ENCODE data around the gene FEM1C. TPM values are rescaled to one million over a fixed set of nuclear protein-coding genes. Genes with fewer than 3 reads are reported as not detected.
A peak's percentile ranks its signal among the peaks of the same experiment; 100 is the strongest.

FEM1C gene
- total RNA-seq, 4 donors from 2014 or later, result 5.8 to 46.0 (median 40.0) TPM

GRCh38 chr5:115553082-115553481 is 8.5 kb upstream of the FEM1C start:
- Histone ChIP-seq H3K4me3 (no peak overlapping the region), H3K9me3 (no peaks in the 10 kb centered on the region), H3K27ac (no peak overlapping the region), H3K4me1 (peaks cover 0 to 9% (median 1%) of the 10 kb centered on the region in 4 donors), H3K27me3 (no peaks in the 10 kb centered on the region), H3K36me3 (no peaks in the 10 kb centered on the region)
- intact Hi-C loops (cut with DNase I; ENCODE audit: low total_unique reads), result no loop called here
- TF ChIP-seq POLR2A (IDR thresholded peaks at IDR 0.05) (no peak), POLR2AphosphoS5 (IDR thresholded peaks at IDR 0.05) (no peak), EP300 (IDR thresholded peaks at IDR 0.05; ENCODE audit: low read depth) (no peak)
- TF ChIP-seq, protein P1, sequence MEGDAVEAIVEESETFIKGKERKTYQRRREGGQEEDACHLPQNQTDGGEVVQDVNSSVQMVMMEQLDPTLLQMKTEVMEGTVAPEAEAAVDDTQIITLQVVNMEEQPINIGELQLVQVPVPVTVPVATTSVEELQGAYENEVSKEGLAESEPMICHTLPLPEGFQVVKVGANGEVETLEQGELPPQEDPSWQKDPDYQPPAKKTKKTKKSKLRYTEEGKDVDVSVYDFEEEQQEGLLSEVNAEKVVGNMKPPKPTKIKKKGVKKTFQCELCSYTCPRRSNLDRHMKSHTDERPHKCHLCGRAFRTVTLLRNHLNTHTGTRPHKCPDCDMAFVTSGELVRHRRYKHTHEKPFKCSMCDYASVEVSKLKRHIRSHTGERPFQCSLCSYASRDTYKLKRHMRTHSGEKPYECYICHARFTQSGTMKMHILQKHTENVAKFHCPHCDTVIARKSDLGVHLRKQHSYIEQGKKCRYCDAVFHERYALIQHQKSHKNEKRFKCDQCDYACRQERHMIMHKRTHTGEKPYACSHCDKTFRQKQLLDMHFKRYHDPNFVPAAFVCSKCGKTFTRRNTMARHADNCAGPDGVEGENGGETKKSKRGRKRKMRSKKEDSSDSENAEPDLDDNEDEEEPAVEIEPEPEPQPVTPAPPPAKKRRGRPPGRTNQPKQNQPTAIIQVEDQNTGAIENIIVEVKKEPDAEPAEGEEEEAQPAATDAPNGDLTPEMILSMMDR (IDR thresholded peaks at IDR 0.05), result no peak
- DNase-seq, result no peak
- WGBS, 2 donors (ENCODE audit: low coverage in 1 of 2), result 94 to 100% methylated on average over 1 to 4 of the region's 4 CpGs
- in situ Hi-C loops (cut with MboI; ENCODE audit: low pct_ligation_motif_present in 1 of 4, low pct_unique_long_range_greater_than_20kb in 1 of 4, low sequenced_read_pairs in 3 of 4), result no loop called here

- Histone ChIP-seq H3K27me3 (no peaks in the 10 kb centered on the region), H3K9me3 (no peaks in the 10 kb centered on the region), H3K27ac (no peak overlapping the region), H3K4me1 (peaks cover 0 to 4% (median 0%) of the 10 kb centered on the region in 4 donors), H3K36me3 (no peaks in the 10 kb centered on the region), H3K4me3 (no peak overlapping the region)
- peak; percentile 57 for DNase-seq
- TF ChIP-seq EP300 (IDR thresholded peaks at IDR 0.05; ENCODE audit: low read depth) (no peak), POLR2AphosphoS5 (IDR thresholded peaks at IDR 0.05) (peak in 1 of 3 donors; percentile 25)
- in situ Hi-C loops (cut with MboI; ENCODE audit: low pct_ligation_motif_present in 1 of 4, low pct_unique_long_range_greater_than_20kb in 1 of 4, low sequenced_read_pairs in 3 of 4) (no loop called here), intact Hi-C loops (cut with DNase I; ENCODE audit: low total_unique reads) (no loop called here)
- 61% methylated on average over 4 of the region's 4 CpGs; no CpG with 5 or more reads in 1 of the 2 donors for WGBS, 2 donors (ENCODE audit: low coverage in 1 of 2)
Measured at GRCh38 chr5:115551415-115551814, 6.8 kb upstream of the FEM1C start.

GRCh38 chr5:115549154-115549553 is 4.6 kb upstream of the FEM1C start:
- 64% methylated on average over 3 of the region's 3 CpGs; no CpG with 5 or more reads in 1 of the 2 donors for WGBS, 2 donors (ENCODE audit: low coverage in 1 of 2)
- Histone ChIP-seq H3K27me3 (no peaks in the 10 kb centered on the region), H3K4me1 (peaks cover 0 to 9% (median 0%) of the 10 kb centered on the region in 4 donors), H3K4me3 (no peak overlapping the region), H3K9me3 (peaks cover 7 to 12% of the 10 kb centered on the region in 2 donors), H3K27ac (no peak overlapping the region), H3K36me3 (no peaks in the 10 kb centered on the region)
- no peak for TF ChIP-seq POLR2A (IDR thresholded peaks at IDR 0.05)
- TF ChIP-seq EP300 (IDR thresholded peaks at IDR 0.05; ENCODE audit: low read depth), result no peak
- in situ Hi-C loops (cut with MboI; ENCODE audit: low pct_ligation_motif_present in 1 of 4, low pct_unique_long_range_greater_than_20kb in 1 of 4, low sequenced_read_pairs in 3 of 4), result no loop called here
- no peak for DNase-seq
- intact Hi-C loops (cut with DNase I; ENCODE audit: low total_unique reads), result no loop called here

DNA sequence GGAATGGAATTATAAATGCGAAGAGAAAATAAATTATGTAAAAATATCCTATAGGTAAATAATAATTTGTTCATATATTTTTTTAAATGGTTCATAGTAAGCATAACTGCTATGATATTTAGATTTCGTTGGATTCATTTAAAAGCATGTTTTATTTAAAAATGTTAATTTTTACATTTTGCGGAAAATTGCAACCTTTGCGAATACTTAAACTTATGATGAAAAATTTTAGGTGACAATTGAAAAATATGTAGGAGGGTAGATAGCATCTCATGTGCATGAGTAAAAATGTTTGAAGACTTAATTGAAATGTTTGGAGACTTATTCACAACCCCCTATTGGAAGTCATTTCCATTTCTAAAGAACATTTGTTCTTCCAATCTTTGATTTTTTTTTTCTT is 4.1 kb upstream of the FEM1C start:
- Histone ChIP-seq H3K4me3 (no peak overlapping the region), H3K27ac (no peak overlapping the region), H3K4me1 (peaks cover 0 to 9% (median 0%) of the 10 kb centered on the region in 4 donors), H3K27me3 (no peaks in the 10 kb centered on the region), H3K36me3 (no peaks in the 10 kb centered on the region), H3K9me3 (peaks cover 7 to 12% of the 10 kb centered on the region in 2 donors)
- no peak for DNase-seq
- in situ Hi-C loops (cut with MboI; ENCODE audit: low pct_ligation_motif_present in 1 of 4, low pct_unique_long_range_greater_than_20kb in 1 of 4, low sequenced_read_pairs in 3 of 4) (no loop called here), intact Hi-C loops (cut with DNase I; ENCODE audit: low total_unique reads) (no loop called here)
- 97 to 98% methylated on average over 4 of the region's 4 CpGs for WGBS, 2 donors (ENCODE audit: low coverage in 1 of 2)
- no peak for TF ChIP-seq EP300 (IDR thresholded peaks at IDR 0.05; ENCODE audit: low read depth)

DNA sequence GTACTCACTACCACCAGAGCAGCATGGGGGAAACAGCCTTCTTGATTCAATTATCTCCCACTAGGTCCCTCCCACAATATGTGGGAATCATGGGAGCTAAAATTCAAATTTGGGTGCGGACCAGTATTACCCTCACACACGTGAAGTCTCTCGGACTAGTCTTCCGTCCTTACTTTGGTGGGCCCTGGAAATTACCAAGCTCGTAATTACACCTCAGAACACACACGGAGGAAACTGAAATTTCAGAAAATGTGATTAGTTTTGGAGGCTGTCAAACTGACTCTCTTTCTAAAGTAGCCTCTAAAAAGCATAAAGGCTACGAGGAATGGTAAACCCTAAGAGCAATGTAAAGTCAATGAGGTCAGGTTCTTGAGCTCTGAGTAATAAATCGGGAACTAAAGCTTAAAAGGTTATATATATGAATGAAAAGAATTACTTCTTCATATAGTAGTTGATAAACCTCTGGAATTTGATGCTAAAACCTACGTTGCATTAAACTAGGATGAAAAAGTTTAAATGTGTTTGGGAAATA is 842 bp upstream of the FEM1C start:
- intact Hi-C loops (cut with DNase I; ENCODE audit: low total_unique reads), result no loop called here
- H3K27ac ChIP-seq, result peak overlapping the region; percentile 77 to 100 (median 90)
- peak overlapping the region in 2 of 4 donors; percentile 38 to 90 for H3K4me3 ChIP-seq
- no peak for DNase-seq
- no peaks in the 10 kb centered on the region for H3K27me3 ChIP-seq
- peaks cover 4 to 29% (median 11%) of the 10 kb centered on the region in 4 donors for H3K4me1 ChIP-seq
- 88 to 96% methylated on average over 4 to 9 of the region's 9 CpGs for WGBS, 2 donors (ENCODE audit: low coverage in 1 of 2)
- H3K9me3 ChIP-seq, result peaks cover 7 to 12% of the 10 kb centered on the region in 2 donors
- in situ Hi-C loops (cut with MboI; ENCODE audit: low pct_ligation_motif_present in 1 of 4, low pct_unique_long_range_greater_than_20kb in 1 of 4, low sequenced_read_pairs in 3 of 4), result no loop called here
- peaks cover 0 to 4% (median 0%) of the 10 kb centered on the region in 4 donors for H3K36me3 ChIP-seq
- no peak for TF ChIP-seq POLR2A (IDR thresholded peaks at IDR 0.05)
- no peak for TF ChIP-seq POLR2AphosphoS5 (IDR thresholded peaks at IDR 0.05)
- no peak for TF ChIP-seq EP300 (IDR thresholded peaks at IDR 0.05; ENCODE audit: low read depth)
- TF ChIP-seq, protein P1 (IDR thresholded peaks at IDR 0.05), result no peak
